Vagina (tissue), 2 donors: ENCODE results near the gene ARHGAP24. TPM values are rescaled to one million over a fixed set of nuclear protein-coding genes. Genes with fewer than 3 reads are reported as not detected.

Experiments used
- DNase-seq, 2 donors: peaks; one replicate each; pipeline ENCODE4 v3.0.0-alpha.2; 2017; ENCODE audit errors: extremely low spot score in 2 of 2
- H3K27ac ChIP-seq: fragments of 200-600 bp; sonication (generic); one replicate; pipeline ENCODE4 v1.5.1; 2019
- H3K27me3 ChIP-seq: fragments of 200-600 bp; sonication (generic); one replicate; pipeline ENCODE4 v1.5.1; 2019
- H3K36me3 ChIP-seq, 2 donors: fragments of 200-600 bp; sonication (generic); one replicate each; pipeline ENCODE4 v1.5.1; 2017 to 2019
- H3K4me1 ChIP-seq: fragments of 200-600 bp; sonication (generic); one replicate; pipeline ENCODE4 v1.5.1; 2019
- H3K4me3 ChIP-seq, 2 donors: fragments of 200-600 bp; sonication (generic); 1 replicate in 1 of 2; 2 replicates in 1 of 2; pipeline ENCODE4 v1.5.1; 2016 to 2019
- H3K9me3 ChIP-seq: fragments of 200-600 bp; sonication (generic); one replicate; pipeline ENCODE4 v1.5.1; 2019
- POLR2A ChIP-seq, 2 donors: fragments of 450-650 bp; IDR thresholded peaks; one replicate each; pipeline ENCODE4 v1.6.1; 2017; ENCODE audit warnings: antibody characterized with exemption in 2 of 2, mild to moderate bottlenecking in 2 of 2, moderate library complexity in 2 of 2
- POLR2AphosphoS5 ChIP-seq, 2 donors: sonication (generic); formaldehyde crosslinking; IDR thresholded peaks; one replicate each; pipeline ENCODE4 v1.9.0; 2017; ENCODE audit warnings: antibody characterized with exemption in 2 of 2, mild to moderate bottlenecking in 2 of 2, low read depth in 1 of 2; ENCODE audit not compliant: insufficient read depth in 1 of 2
- intact Hi-C: fragments of 100-400 bp; cut with DNase I; formaldehyde crosslinking; loops from one replicate; pipeline ENCODE4 v1.15.1; 2023
- total RNA-seq: library from RNA; depleted of rRNA; stranded (reverse); fragments of >200 nt; gene quantifications from one replicate; pipeline ENCODE4 v1.2.3, GENCODE V29; 2016
- TF ChIP-seq, protein P1 (sequence below), 3 experiments: fragments of 450-650 bp in 2 of 3; fragments of 200-600 bp in 1 of 3; sonication (generic) in 1 of 3; IDR thresholded peaks; one replicate each; pipeline ENCODE4 v1.5.1; 2017 to 2019; ENCODE audit warnings: antibody characterized with exemption in 3 of 3, mild to moderate bottlenecking in 2 of 3, moderate library complexity in 2 of 3

Gene ARHGAP24
- total RNA-seq, 1 donor from 2014 or later, result 40.0 TPM

DNA sequence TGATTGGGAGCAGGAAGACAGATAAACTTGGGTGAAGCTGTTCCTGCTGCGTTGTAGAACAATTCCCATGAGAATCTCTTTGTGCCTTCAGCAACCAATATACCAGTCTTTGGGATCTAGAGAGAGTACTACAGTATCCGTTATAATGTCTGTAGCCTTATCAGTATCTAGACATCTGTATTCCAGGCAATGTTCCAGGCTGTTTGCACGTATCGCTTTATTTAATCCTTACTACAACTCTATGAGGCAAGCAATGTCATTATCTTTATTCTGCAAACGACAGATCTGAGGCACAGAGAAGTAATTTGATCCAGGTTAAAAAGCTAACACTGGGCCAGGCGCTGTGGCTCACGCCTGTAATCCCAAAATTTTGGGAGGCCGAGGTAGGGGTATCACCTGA, 251.6 kb downstream of the ARHGAP24 start:
- no peaks in the 10 kb centered on the region for H3K36me3 ChIP-seq
- intact Hi-C loops, result no loop called here
- H3K4me3 ChIP-seq, result no peak overlapping the region
- TF ChIP-seq, protein P1, sequence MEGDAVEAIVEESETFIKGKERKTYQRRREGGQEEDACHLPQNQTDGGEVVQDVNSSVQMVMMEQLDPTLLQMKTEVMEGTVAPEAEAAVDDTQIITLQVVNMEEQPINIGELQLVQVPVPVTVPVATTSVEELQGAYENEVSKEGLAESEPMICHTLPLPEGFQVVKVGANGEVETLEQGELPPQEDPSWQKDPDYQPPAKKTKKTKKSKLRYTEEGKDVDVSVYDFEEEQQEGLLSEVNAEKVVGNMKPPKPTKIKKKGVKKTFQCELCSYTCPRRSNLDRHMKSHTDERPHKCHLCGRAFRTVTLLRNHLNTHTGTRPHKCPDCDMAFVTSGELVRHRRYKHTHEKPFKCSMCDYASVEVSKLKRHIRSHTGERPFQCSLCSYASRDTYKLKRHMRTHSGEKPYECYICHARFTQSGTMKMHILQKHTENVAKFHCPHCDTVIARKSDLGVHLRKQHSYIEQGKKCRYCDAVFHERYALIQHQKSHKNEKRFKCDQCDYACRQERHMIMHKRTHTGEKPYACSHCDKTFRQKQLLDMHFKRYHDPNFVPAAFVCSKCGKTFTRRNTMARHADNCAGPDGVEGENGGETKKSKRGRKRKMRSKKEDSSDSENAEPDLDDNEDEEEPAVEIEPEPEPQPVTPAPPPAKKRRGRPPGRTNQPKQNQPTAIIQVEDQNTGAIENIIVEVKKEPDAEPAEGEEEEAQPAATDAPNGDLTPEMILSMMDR (IDR thresholded peaks at IDR 0.05), result no peak
- TF ChIP-seq POLR2AphosphoS5 (IDR thresholded peaks at IDR 0.05; ENCODE audit: insufficient read depth in 1 of 2, low read depth in 1 of 2) (no peak), POLR2A (IDR thresholded peaks at IDR 0.05) (no peak)
- peaks cover 7% of the 10 kb centered on the region for H3K4me1 ChIP-seq
- DNase-seq, result no peak
- no peaks in the 10 kb centered on the region for H3K9me3 ChIP-seq
- no peaks in the 10 kb centered on the region for H3K27me3 ChIP-seq
- no peak overlapping the region for H3K27ac ChIP-seq

DNA sequence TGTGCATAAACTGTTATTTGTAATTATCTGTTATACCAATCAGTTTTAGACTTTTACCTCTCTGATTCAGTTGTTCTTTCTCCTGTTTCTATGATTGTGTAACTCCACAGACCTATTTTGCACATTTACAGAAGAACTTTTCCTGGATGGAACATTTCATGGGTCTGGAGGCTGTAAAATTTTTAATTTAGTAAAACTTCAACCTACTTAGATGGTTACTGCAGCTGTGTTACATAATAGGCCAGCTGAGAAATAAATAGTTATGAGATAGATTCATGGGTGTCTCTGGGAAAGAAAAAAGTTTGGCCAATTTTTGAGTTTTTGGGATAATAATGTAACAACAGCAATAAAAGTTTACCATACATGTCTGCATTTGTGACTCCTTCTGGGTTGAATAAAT, 253.5 kb downstream of the ARHGAP24 start:
- TF ChIP-seq POLR2AphosphoS5 (IDR thresholded peaks at IDR 0.05; ENCODE audit: insufficient read depth in 1 of 2, low read depth in 1 of 2) (no peak), POLR2A (IDR thresholded peaks at IDR 0.05) (no peak)
- TF ChIP-seq, protein P1 (IDR thresholded peaks at IDR 0.05), result no peak

DNA sequence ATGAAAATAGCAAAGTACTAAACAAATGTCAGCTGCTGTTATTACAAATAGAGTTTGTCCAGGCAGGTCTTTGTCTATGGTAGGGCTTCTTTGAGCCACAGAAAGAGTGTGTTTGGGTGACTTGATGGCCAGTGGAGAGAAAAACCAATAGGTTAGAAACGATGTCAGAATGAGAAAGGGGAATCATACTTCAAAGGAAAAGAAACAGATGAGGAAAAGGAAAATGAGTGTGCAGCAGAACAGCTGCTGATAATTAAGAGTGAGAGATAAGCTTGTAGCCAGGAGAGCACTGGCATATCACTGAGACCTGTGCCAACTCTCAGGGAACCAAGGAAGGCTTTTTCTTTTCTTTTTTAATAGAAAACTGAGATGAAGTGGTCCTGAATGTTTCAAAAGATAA, 257.2 kb downstream of the ARHGAP24 start:
- no peak overlapping the region for H3K27ac ChIP-seq
- no peak for DNase-seq
- no peak overlapping the region for H3K4me3 ChIP-seq
- no peaks in the 10 kb centered on the region for H3K36me3 ChIP-seq
- no peaks in the 10 kb centered on the region for H3K9me3 ChIP-seq
- no peaks in the 10 kb centered on the region for H3K27me3 ChIP-seq
- TF ChIP-seq POLR2A (IDR thresholded peaks at IDR 0.05), result no peak
- H3K4me1 ChIP-seq, result peaks cover 7% of the 10 kb centered on the region
- intact Hi-C loops, result no loop called here

More for the DNA sequence above, 253.5 kb downstream of the ARHGAP24 start:
- H3K36me3 ChIP-seq, result no peaks in the 10 kb centered on the region
- H3K4me3 ChIP-seq, result no peak overlapping the region
- no peaks in the 10 kb centered on the region for H3K9me3 ChIP-seq
- peaks cover 7% of the 10 kb centered on the region for H3K4me1 ChIP-seq
- no peak for DNase-seq
- intact Hi-C loops, result no loop called here
- H3K27me3 ChIP-seq, result no peaks in the 10 kb centered on the region
- H3K27ac ChIP-seq, result no peak overlapping the region

DNA sequence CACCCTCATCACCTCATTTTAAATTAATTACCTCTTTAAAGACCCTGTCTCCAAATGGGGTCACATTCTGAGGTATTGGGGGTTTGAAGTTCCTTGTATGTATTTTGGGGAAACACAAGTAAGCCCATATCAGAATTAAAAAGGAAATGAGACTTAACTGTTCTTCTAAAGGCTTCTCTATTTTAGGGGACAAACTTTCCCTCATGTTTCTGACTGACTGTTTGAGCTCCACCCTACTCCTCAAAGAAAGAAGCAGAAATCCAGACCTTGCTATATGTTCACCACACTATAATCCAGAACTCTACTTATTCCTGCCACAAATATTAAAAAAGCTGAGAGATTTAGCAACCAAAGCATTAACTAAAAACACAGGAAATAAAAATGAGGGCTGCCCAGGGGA, 258.8 kb downstream of the ARHGAP24 start:
- no peak overlapping the region for H3K4me3 ChIP-seq
- no peak for DNase-seq
- H3K4me1 ChIP-seq, result peaks cover 2% of the 10 kb centered on the region
- intact Hi-C loops, result no loop called here
- TF ChIP-seq, protein P1 (IDR thresholded peaks at IDR 0.05), result no peak
- no peak for TF ChIP-seq POLR2AphosphoS5 (IDR thresholded peaks at IDR 0.05; ENCODE audit: insufficient read depth in 1 of 2, low read depth in 1 of 2)
- no peak for TF ChIP-seq POLR2A (IDR thresholded peaks at IDR 0.05)
- no peaks in the 10 kb centered on the region for H3K27me3 ChIP-seq
- no peaks in the 10 kb centered on the region for H3K36me3 ChIP-seq
- H3K9me3 ChIP-seq, result no peaks in the 10 kb centered on the region
- H3K27ac ChIP-seq, result no peak overlapping the region

DNA sequence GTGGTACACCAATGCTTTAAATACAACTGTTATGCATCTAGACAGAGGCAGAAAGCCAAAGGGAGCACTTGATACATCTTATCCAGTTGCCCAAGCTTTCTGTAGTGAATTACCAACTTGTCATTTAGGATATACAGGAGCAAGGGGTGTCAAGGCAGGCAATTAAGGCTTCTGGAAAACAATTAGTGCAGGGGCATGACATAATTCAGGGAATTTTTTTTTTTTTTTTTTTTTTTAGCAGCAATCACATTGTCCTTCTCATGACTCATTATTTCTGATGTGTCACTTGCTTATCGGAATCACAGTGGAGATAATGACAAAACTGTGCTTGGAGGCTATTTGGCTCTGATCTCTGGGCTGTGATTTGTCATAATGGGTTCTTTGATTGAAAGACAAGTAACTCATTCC, 259.5 kb downstream of the ARHGAP24 start:
- Histone ChIP-seq H3K27me3 (no peaks in the 10 kb centered on the region), H3K36me3 (no peaks in the 10 kb centered on the region), H3K9me3 (no peaks in the 10 kb centered on the region), H3K4me3 (no peak overlapping the region), H3K27ac (no peak overlapping the region), H3K4me1 (no peaks in the 10 kb centered on the region)
- TF ChIP-seq POLR2AphosphoS5 (IDR thresholded peaks at IDR 0.05; ENCODE audit: insufficient read depth in 1 of 2, low read depth in 1 of 2) (no peak), POLR2A (IDR thresholded peaks at IDR 0.05) (no peak)
- TF ChIP-seq, protein P1 (IDR thresholded peaks at IDR 0.05), result no peak
- no peak for DNase-seq
- intact Hi-C loops, result no loop called here

DNA sequence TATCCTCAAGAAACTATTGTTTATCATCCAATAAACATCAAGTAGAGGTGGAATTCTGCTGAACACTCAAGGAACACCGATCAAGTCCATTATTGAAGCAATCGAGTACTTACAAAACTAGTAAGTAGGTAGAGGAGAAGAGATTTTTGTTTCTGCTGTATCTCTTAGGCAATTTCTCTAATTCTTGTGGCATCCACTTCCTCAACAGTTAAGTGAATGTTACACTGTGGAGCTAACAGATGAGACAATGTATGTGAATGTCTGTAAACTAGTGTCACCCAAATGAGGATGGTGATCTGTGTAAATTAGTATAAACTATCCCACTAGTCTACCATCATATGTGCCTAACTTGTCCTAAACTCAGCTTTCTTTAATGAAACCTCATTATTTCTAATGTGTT, 261.6 kb downstream of the ARHGAP24 start:
- Histone ChIP-seq H3K9me3 (no peaks in the 10 kb centered on the region), H3K36me3 (no peaks in the 10 kb centered on the region), H3K4me3 (no peak overlapping the region), H3K27me3 (no peaks in the 10 kb centered on the region), H3K4me1 (peaks cover 2% of the 10 kb centered on the region), H3K27ac (no peak overlapping the region)
- DNase-seq, result no peak
- intact Hi-C loops, result no loop called here
- TF ChIP-seq POLR2A (IDR thresholded peaks at IDR 0.05) (no peak), POLR2AphosphoS5 (IDR thresholded peaks at IDR 0.05; ENCODE audit: insufficient read depth in 1 of 2, low read depth in 1 of 2) (no peak)
- TF ChIP-seq, protein P1 (IDR thresholded peaks at IDR 0.05), result no peak
